Aorta (tissue), 5 donors: ENCODE data around the gene CLEC18C. TPM values are rescaled to one million over a fixed set of nuclear protein-coding genes. Genes with fewer than 3 reads are reported as not detected.
A peak's percentile ranks its signal among the peaks of the same experiment; 100 is the strongest.
"Not testable (repeated sequence)": the region's sequence is repeated elsewhere in the genome, so short reads cannot be mapped to it uniquely, and the experiment has no call there.

ENCODE experiments used
- ATAC-seq: fragments of 200-7000 bp; cut with Tn5 transposase; one replicate; pipeline ENCODE4 v1.9.1; 2022; ENCODE audit warnings: moderate library complexity; ENCODE audit not compliant: low FRiP score
- DNase-seq, 2 donors: peaks; one replicate each; pipeline ENCODE4 v3.0.0-alpha.2; 2020
- H3K27ac ChIP-seq, 2 donors: one replicate each; pipeline ENCODE4 v1.5.1; 2013; ENCODE audit warnings: low read length in 2 of 2, mild to moderate bottlenecking in 2 of 2, moderate library complexity in 2 of 2, control low read depth in 1 of 2, inconsistent platforms in 1 of 2, low read depth in 1 of 2
- H3K27me3 ChIP-seq, 2 donors: one replicate each; pipeline ENCODE4 v1.6.1; 2013; ENCODE audit warnings: control low read depth in 1 of 2, low read length in 1 of 2, mild to moderate bottlenecking in 1 of 2, moderate library complexity in 1 of 2; ENCODE audit not compliant: insufficient read depth in 2 of 2, control insufficient read depth in 1 of 2
- H3K36me3 ChIP-seq, 2 donors: one replicate each; pipeline ENCODE4 v1.6.1; 2013; ENCODE audit warnings: control low read depth in 1 of 2, low read length in 1 of 2, mild to moderate bottlenecking in 1 of 2; ENCODE audit not compliant: insufficient read depth in 2 of 2, control insufficient read depth in 1 of 2
- H3K4me1 ChIP-seq, 2 donors: one replicate each; pipeline ENCODE4 v1.6.1; 2013; ENCODE audit warnings: low read length in 2 of 2, control low read depth in 1 of 2, mild to moderate bottlenecking in 1 of 2, moderate library complexity in 1 of 2; ENCODE audit not compliant: insufficient read depth in 2 of 2, control insufficient read depth in 1 of 2
- H3K4me3 ChIP-seq, 2 donors: one replicate each; pipeline ENCODE4 v1.5.1; 2013; ENCODE audit warnings: low read length in 2 of 2, control low read depth in 1 of 2, mild to moderate bottlenecking in 1 of 2
- H3K9me3 ChIP-seq: one replicate; pipeline ENCODE4 v1.6.1; 2013; ENCODE audit warnings: mild to moderate bottlenecking, low read length; ENCODE audit not compliant: control insufficient read depth
- WGBS, 2 donors: extraction: QIAGEN DNeasy Blood & Tissue Kit; methylation state at CpG; one replicate each; pipeline ENCODE4 v1.1.7; 2013; 5-methylcytosine and 5-hydroxymethylcytosine counted together
- intact Hi-C, 2 donors: fragments of 100-400 bp; cut with DNase I; formaldehyde crosslinking; loops; one replicate each; pipeline versions ENCODE4 v1.14.2 to v1.15.0; 2022
- polyA plus RNA-seq, 2 donors: library from polyadenylated mRNA; stranded (reverse); fragments of 200-250 nt; gene quantifications; one replicate each; pipeline ENCODE4 v1.2.3, GENCODE V29; 2013
- total RNA-seq, 2 donors: library from RNA; stranded (reverse); fragmentation: NEBNext Ultra II Directional; extraction: Animal tissue kit (Norgen Biotek cat#: 25700); gene quantifications; one replicate each; pipeline ENCODE4 v1.2.1, GENCODE V29; 2021
- donor health status: healthy with polysubstance abuse.
- donor health status: Bipolar disorder and iron deficiency.
- donor health status: DM: no; HTN: no; CAD: no.
- donor health status: DM: no; HTN: no; CAD: no.
- donor health status: DM: yes; HTN: yes; CAD: no.

The CLEC18C gene
- total and polyA plus RNA-seq, 4 donors = 0.08 to 1.3 (median 0.97) TPM

- H3K36me3 ChIP-seq, H3K4me1 ChIP-seq, H3K27me3 ChIP-seq, H3K4me3 ChIP-seq, H3K9me3 ChIP-seq, DNase-seq, intact Hi-C loops: not testable (repeated sequence)
- 6 to 13% methylated on average over 8 of the region's 12 CpGs for WGBS, 2 donors
- peak overlapping the region in 1 of 2 donors; percentile 50 for H3K27ac ChIP-seq
- ATAC-seq = peak; percentile 78
Measured at GRCh38 chr16:70196683-70197300, 23.2 kb downstream of the CLEC18C start.

- DNase-seq, ATAC-seq: not testable (repeated sequence)
Measured at GRCh38 chr16:70197611-70198010, 24.0 kb downstream of the CLEC18C start.

GRCh38 chr16:70198230-70198629, 24.6 kb downstream of the CLEC18C start:
- intact Hi-C loops, H3K27ac ChIP-seq, ATAC-seq, H3K36me3 ChIP-seq, H3K4me1 ChIP-seq, H3K4me3 ChIP-seq, H3K27me3 ChIP-seq, DNase-seq, H3K9me3 ChIP-seq: not testable (repeated sequence)
- WGBS, 2 donors = 90 to 91% methylated on average over 9 of the region's 9 CpGs

More at GRCh38 chr16:70197611-70198010, 24.0 kb downstream of the CLEC18C start:
- H3K27ac ChIP-seq, H3K36me3 ChIP-seq, H3K4me1 ChIP-seq, H3K9me3 ChIP-seq, H3K4me3 ChIP-seq, intact Hi-C loops, H3K27me3 ChIP-seq: not testable (repeated sequence)
- 86 to 87% methylated on average over 7 of the region's 7 CpGs for WGBS, 2 donors

- H3K9me3 ChIP-seq, H3K4me3 ChIP-seq, H3K36me3 ChIP-seq, H3K27me3 ChIP-seq, H3K4me1 ChIP-seq, ATAC-seq, H3K27ac ChIP-seq, intact Hi-C loops, DNase-seq: not testable (repeated sequence)
- 42 to 53% methylated on average over 3 of the region's 3 CpGs for WGBS, 2 donors
Measured at GRCh38 chr16:70198666-70199065, 25.1 kb downstream of the CLEC18C start.

GRCh38 chr16:70199170-70199569, 25.6 kb downstream of the CLEC18C start:
- H3K4me1 ChIP-seq, H3K4me3 ChIP-seq, H3K9me3 ChIP-seq, DNase-seq, intact Hi-C loops, ATAC-seq, H3K27ac ChIP-seq, H3K27me3 ChIP-seq, H3K36me3 ChIP-seq: not testable (repeated sequence)
- WGBS, 2 donors = 91 to 94% methylated on average over 9 of the region's 9 CpGs

GRCh38 chr16:70200063-70200462, 26.5 kb downstream of the CLEC18C start:
- H3K27ac ChIP-seq, H3K9me3 ChIP-seq, ATAC-seq, H3K4me3 ChIP-seq, intact Hi-C loops, H3K27me3 ChIP-seq, DNase-seq, H3K4me1 ChIP-seq, H3K36me3 ChIP-seq: not testable (repeated sequence)
- 88 to 93% methylated on average over 7 to 8 of the region's 8 CpGs for WGBS, 2 donors

DNA sequence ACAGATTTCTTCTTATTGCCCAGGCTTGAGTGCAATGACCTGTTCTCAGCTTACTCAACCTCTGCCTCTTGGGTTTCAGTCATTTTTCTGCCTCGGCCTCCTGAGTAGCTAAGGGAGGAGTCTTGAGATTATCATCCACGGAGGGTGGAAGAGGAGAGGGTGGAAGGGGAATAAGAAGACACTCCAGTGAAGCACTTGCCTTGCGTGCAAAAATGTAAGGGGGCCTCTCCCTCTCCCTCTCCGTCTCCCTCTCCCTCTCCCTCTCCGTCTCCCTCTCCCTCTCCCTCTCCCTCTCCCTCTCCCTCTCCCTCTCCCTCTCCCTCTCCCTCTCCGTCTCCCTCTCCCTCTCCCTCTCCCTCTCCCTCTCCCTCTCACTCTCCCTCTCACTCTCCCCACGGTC, 29.9 kb downstream of the CLEC18C start:
- intact Hi-C loops, H3K9me3 ChIP-seq, H3K27ac ChIP-seq, H3K4me1 ChIP-seq, H3K4me3 ChIP-seq, H3K27me3 ChIP-seq, ATAC-seq, DNase-seq, H3K36me3 ChIP-seq: not testable (repeated sequence)
- WGBS, 2 donors = 78 to 81% methylated on average over 3 to 4 of the region's 7 CpGs

DNA sequence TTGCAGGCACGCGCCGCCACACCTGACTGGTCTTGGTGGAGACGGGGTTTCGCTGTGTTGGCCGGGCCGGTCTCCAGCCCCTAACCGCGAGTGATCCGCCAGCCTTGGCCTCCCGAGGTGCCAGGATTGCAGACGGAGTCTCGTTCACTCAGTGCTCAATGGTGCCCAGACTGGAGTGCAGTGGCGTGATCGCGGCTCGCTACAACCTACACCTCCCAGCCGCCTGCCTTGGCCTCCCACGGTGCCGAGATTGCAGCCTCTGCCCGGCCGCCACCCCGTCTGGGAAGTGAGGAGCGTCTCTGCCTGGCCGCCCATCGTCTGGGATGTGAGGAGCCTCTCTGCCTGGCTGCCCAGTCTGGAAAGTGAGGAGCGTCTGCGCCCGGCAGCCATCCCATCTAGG, 30.4 kb downstream of the CLEC18C start:
- 92 to 96% methylated on average over 12 to 19 of the region's 29 CpGs for WGBS, 2 donors
- H3K27me3 ChIP-seq = not testable (repeated sequence)

DNA sequence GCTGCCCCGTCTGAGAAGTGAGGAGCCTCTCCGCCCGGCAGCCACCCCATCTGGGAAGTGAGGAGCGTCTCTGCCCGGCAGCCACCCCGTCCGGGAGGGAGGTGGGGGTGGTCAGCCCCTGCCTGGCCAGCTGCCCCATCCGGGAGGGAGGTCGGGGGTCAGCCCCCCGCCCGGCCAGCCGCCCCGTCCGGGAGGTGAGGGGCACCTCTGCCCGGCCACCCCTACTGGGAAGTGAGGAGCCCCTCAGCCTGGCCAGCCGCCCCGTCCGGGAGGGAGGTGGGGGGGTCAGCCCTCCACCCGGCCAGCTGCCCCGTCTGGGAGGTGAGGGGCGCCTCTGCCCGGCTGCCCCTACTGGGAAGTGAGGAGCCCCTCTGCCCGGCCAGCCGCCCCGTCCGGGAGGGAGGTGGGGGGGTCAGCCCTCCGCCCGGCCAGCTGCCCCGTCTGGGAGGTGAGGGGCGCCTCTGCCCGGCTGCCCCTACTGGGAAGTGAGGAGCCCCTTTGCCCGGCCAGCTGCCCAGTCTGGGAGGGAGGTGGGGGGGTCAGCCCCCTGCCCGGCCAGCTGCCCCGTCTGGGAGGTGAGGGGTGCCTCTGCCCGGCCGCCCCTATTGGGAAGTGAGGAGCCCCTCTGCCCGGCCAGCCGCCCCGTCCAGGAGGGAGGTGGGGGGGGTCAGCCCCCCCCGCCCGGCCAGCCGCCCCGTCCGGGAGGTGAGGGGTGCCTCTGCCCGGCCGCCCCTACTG, 31.2 kb downstream of the CLEC18C start:
- ATAC-seq, H3K4me1 ChIP-seq: not testable (repeated sequence)

More for the DNA sequence above, 30.4 kb downstream of the CLEC18C start:
- intact Hi-C loops, H3K9me3 ChIP-seq, H3K4me1 ChIP-seq, H3K27ac ChIP-seq, DNase-seq, ATAC-seq, H3K4me3 ChIP-seq, H3K36me3 ChIP-seq: not testable (repeated sequence)

More for the DNA sequence above, 31.2 kb downstream of the CLEC18C start:
- H3K27me3 ChIP-seq, H3K36me3 ChIP-seq, H3K9me3 ChIP-seq, H3K4me3 ChIP-seq, DNase-seq, intact Hi-C loops, H3K27ac ChIP-seq: not testable (repeated sequence)
- 93 to 95% methylated on average over 10 to 46 of the region's 46 CpGs for WGBS, 2 donors
